WERI-Rb-1 (cell line): ENCODE measurements around the gene RBCK1.
"Not testable (repeated sequence)": the region's sequence is repeated elsewhere in the genome, so short reads cannot be mapped to it uniquely, and the experiment has no call there.

Experiments used
- DNase-seq: peaks from one replicate; pipeline ENCODE4 v3.0.0-alpha.2; 2020
- H3K27ac ChIP-seq: fragments of 250-450 bp; sonication (Bioruptor Pico); 2 replicates; pipeline ENCODE4 v1.5.1; 2020; ENCODE audit warnings: mild to moderate bottlenecking, moderate library complexity
- H3K27me3 ChIP-seq: fragments of 250-450 bp; sonication (Bioruptor Pico); 2 replicates; pipeline ENCODE4 v1.5.1; 2021; ENCODE audit warnings: mild to moderate bottlenecking, low read depth, moderate library complexity; ENCODE audit not compliant: insufficient read depth, severe bottlenecking
- H3K36me3 ChIP-seq: fragments of 250-450 bp; sonication (Bioruptor Pico); 2 replicates; pipeline ENCODE4 v1.5.1; 2020; ENCODE audit warnings: mild to moderate bottlenecking, moderate library complexity
- H3K4me3 ChIP-seq: 2 replicates; pipeline ENCODE4 v1.5.1; 2011; ENCODE audit warnings: low read depth, mild to moderate bottlenecking, control low read depth, low read length
- H3K9me3 ChIP-seq: fragments of 250-450 bp; sonication (Bioruptor Pico); 2 replicates; pipeline ENCODE4 v1.5.1; 2021; ENCODE audit warnings: mild to moderate bottlenecking, moderate library complexity; ENCODE audit not compliant: severe bottlenecking
- CTCF ChIP-seq: IDR thresholded peaks from 2 replicates; pipeline ENCODE4 v1.5.1; 2011; ENCODE audit warnings: low read depth, mild to moderate bottlenecking, control low read depth, inconsistent platforms, low read length

The RBCK1 gene

DNA sequence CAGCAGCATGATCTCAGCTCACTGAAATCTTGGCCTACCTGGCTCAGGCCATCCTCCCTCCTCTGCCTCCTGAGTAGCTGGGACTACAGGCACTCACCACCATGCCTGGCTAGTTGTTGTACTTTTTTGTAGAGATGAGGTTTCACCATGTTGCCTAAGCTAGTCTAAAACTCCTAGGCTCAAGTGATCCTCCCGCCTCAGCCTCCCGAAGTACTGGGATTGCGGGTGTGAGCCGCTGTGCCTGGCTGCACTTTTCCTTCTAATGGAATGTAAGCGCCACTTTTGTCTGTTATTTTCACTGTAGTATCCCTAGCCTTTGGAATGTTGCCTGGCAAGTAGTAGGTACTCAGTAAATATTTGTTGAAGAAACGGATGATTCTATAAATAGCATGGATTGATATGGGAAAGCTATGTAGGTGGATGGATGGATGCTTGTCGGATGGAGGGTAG lies 37.9 kb upstream of the RBCK1 start:
- Histone ChIP-seq H3K27me3 (no peaks in the 10 kb centered on the region), H3K27ac (no peak overlapping the region), H3K9me3 (no peaks in the 10 kb centered on the region), H3K4me3 (no peak overlapping the region), H3K36me3 (no peaks in the 10 kb centered on the region)
- DNase-seq: no peak
- no peak for TF ChIP-seq CTCF

DNA sequence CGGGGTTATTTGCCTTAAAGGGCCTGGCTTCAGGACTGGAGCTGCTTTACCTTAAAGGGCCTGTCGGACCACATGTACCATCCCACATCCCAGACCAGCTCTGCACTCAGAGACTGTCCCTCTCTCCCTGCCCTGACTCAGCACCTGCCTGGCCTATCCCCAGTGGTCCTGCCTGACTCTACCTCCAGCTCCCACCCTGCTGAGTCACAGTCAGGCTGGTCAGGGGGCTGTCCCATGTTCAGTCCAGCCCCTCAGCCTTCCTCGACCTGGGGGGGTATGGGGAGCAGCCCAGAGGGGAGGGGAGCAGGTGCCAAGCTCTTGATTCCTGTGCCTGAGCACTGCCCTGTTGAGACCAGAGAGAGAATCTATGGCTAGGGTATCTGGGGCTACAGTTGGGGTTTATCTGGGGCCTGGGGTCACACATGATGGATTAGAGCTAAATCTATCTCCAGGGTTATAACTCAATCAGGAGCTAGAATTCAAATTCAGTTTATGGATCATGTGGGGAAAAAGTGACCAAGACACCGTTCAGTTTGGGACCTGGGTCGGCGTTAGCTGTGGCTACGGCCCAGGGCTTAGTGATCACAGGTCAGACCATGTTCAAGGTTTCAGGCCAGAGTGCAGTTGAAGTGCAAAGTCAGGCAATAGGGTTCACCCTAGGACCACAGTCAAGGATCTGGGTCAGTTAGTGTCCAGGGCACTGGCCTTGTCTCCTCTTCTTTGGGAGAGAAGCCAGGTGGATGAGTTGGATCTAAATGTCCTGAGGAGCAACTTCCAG lies 36.9 kb upstream of the RBCK1 start:
- Histone ChIP-seq H3K27me3 (no peaks in the 10 kb centered on the region), H3K36me3 (no peaks in the 10 kb centered on the region), H3K9me3 (no peaks in the 10 kb centered on the region), H3K27ac (peak overlapping the region; percentile 73), H3K4me3 (no peak overlapping the region)
- TF ChIP-seq CTCF: no peak
- no peak for DNase-seq

DNA sequence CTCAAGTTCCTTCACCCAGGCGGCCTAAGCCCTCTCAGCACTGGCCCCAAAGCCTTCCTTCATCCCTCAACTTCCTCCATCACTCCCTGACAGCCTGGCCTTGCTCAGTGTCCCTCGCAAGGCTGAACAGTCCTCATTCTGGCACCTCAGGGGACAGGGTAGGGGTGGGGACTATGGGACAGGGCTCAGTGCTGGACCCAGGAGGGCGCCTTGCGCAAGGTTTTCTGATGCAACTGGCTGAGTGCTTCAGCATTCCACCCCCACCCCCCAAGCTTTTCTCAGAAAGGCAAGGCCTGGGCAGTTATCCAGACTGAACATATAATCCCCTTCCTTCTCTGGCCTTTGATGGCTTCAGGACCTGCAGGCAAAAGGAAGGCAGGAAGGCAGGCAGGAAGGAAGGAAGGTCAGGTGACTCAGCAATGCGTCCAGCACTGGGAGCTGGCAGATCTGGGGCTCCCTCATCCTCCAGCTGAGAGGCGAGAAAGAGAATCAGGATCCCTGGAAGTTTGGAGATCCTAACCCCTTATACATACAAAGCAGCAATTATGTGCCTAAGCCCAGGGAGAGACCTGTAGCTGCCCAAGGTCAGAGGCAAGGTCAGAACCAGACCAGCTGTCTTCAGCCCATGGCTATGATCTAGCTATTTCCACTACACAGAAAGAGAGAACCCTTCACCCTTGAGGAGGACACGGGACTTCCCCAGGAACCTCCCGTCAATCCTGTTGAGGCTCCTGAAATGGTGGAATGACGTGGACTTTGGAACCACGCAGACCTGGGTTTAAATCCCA lies 36.1 kb upstream of the RBCK1 start:
- no peak overlapping the region for H3K4me3 ChIP-seq
- no peaks in the 10 kb centered on the region for H3K36me3 ChIP-seq
- H3K27ac ChIP-seq: peak overlapping the region; percentile 73

DNA sequence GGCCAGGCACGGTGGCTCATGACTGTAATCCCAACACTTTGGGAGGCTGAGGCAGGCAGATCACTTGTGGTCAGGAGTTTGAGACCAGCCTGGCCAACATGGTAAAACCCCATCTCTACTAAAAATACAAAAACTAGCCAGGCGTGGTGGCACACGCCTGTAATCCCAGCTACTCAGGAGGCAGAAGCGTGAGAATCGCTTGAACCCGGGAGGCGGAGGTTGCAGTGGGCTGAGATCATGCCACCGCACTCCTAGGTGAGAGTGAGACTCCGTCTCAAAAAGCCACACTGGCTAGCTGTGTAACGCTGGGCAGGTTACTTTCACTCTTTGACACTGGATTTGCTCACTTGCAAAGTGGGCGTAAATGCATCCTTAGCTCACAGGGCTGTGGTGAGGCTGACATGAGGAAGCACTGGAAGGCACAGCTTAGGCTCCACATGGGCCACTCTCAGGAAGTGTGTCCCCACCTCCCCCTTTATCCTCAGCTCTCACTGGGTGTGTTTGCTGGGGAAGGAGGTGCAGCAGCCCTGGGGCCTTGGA lies 35.5 kb upstream of the RBCK1 start:
- H3K4me3 ChIP-seq, DNase-seq, H3K36me3 ChIP-seq, H3K9me3 ChIP-seq, H3K27me3 ChIP-seq: not testable (repeated sequence)
- peak overlapping the region; percentile 73 for H3K27ac ChIP-seq

More for the DNA sequence above, 36.1 kb upstream of the RBCK1 start:
- DNase-seq: peak; percentile 63
- Histone ChIP-seq H3K9me3 (no peaks in the 10 kb centered on the region), H3K27me3 (no peaks in the 10 kb centered on the region)
- TF ChIP-seq CTCF: no peak

DNA sequence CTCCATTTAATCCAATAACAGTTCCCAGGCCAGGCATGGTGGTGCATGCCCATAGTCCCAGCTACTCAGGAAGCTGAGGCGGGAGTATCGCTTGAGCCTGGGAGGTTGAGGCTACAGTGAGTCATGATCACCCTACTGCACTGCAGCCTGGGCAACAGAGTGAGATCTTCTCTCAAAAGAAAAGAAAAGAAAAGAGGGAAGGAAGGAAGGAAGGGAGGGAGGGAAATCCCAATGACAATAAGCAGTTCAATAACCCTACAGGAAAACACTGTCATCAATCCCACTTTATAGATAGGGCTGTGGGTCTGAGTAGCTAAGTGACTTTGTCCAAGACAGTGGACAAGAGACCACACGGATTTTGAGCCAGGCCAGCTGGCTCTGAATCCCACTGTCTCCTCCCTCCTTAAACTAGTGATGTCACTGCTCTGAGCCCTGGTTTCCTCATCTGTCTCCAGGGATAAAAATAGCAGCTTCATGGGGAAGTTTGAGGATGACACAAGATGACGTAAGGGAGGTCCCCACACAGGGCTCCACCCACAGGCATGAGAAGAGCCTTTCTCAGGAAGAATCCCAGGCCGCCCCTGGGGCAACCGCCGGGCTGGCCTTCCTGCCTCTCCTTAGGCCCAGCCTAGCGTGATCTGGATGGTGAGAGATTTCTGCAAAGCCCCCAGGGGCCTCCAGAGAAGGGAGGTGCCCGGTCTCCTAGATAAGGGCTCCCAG lies 34.8 kb upstream of the RBCK1 start:
- no peak for TF ChIP-seq CTCF
- H3K27ac ChIP-seq: no peak overlapping the region; the same call in 1 of the 2 replicates
- no peak for DNase-seq
- no peaks in the 10 kb centered on the region for H3K9me3 ChIP-seq
- no peaks in the 10 kb centered on the region for H3K36me3 ChIP-seq
- H3K27me3 ChIP-seq: no peaks in the 10 kb centered on the region
- no peak overlapping the region for H3K4me3 ChIP-seq
